ENCODE data around the gene TLCD5.

The TLCD5 gene

GRCh38 chr11:120338107-120338933, 13.2 kb downstream of the TLCD5 start:
- DNase-seq, result no peak

- no peak for DNase-seq
Measured at GRCh38 chr11:120339394-120339890, 14.3 kb downstream of the TLCD5 start.

- DNase-seq, result no peak
Measured at GRCh38 chr11:120340529-120340928, 15.4 kb downstream of the TLCD5 start.

GRCh38 chr11:120342226-120342625, 17.1 kb downstream of the TLCD5 start:
- DNase-seq, result no peak

- DNase-seq, result no peak
Measured at GRCh38 chr11:120342678-120343077, 17.6 kb downstream of the TLCD5 start.

GRCh38 chr11:120343429-120343828, 18.3 kb downstream of the TLCD5 start:
- DNase-seq, result no peak

GRCh38 chr11:120344302-120345004, 19.4 kb downstream of the TLCD5 start:
- peak; percentile 20 for DNase-seq

- no peak for DNase-seq
Measured at GRCh38 chr11:120346233-120346632, 21.1 kb downstream of the TLCD5 start.

- no peak for DNase-seq
Measured at GRCh38 chr11:120350637-120351036, 25.5 kb downstream of the TLCD5 start.

GRCh38 chr11:120352405-120352804, 27.3 kb downstream of the TLCD5 start:
- DNase-seq, result no peak

- DNase-seq, result no peak
Measured at GRCh38 chr11:120354068-120354467, 29.0 kb downstream of the TLCD5 start.

- no peak for DNase-seq
Measured at GRCh38 chr11:120354779-120355178, 29.7 kb downstream of the TLCD5 start.

- no peak for DNase-seq
Measured at GRCh38 chr11:120357620-120358019, 32.5 kb downstream of the TLCD5 start.

GRCh38 chr11:120358729-120359128, 33.6 kb downstream of the TLCD5 start:
- DNase-seq, result no peak

- DNase-seq, result no peak
Measured at GRCh38 chr11:120363436-120363835, 38.3 kb downstream of the TLCD5 start.

- no peak for DNase-seq
Measured at GRCh38 chr11:120365512-120365911, 40.4 kb downstream of the TLCD5 start.

GRCh38 chr11:120372296-120372695, 47.2 kb downstream of the TLCD5 start:
- no peak for DNase-seq

- no peak for DNase-seq
Measured at GRCh38 chr11:120375076-120375475, 50.0 kb downstream of the TLCD5 start.

GRCh38 chr11:120376547-120377182, 51.6 kb downstream of the TLCD5 start:
- no peak for DNase-seq

- no peak for DNase-seq
Measured at GRCh38 chr11:120378474-120378873, 53.4 kb downstream of the TLCD5 start.

GRCh38 chr11:120381401-120381800, 56.3 kb downstream of the TLCD5 start:
- DNase-seq, result no peak

All from activated CD8-positive, alpha-beta memory T cell treated with anti-CD3 and anti-CD28 coated beads, Interleukin-2, amount 50 U/mL, for 4 hours (primary cell).